SH-SY5Y (cell line): Measurements from ENCODE around the gene PEA15.

Experiments used
- GATA2 ChIP-seq: IDR thresholded peaks from 2 replicates; pipeline ENCODE4 v1.6.1; 2011; ENCODE audit warnings: mild to moderate bottlenecking, low read depth, low read length
- GATA3 ChIP-seq: IDR thresholded peaks from 2 replicates; pipeline ENCODE4 v1.6.1; 2011; ENCODE audit warnings: low read depth, mild to moderate bottlenecking, low read length, moderate library complexity

DNA sequence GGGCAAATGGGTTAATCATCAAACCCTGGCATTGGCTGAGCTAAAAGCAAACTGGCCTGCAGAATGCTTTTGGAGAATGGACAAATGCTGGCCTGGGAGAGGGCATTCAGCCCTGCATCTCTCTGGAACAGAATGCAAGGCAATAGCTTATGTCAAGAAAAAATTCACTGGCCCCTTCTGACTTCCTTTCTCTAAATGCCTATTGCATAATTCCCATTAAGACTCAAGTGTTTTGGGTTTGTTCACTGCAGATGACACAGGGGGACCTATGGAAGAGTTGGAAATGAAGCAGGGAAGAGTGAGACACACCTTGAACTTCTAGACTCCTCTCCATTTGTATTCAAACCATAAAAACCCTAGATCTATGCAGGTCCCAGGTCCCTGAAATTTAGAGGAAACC is 15.9 kb downstream of the PEA15 start:
- no peak for TF ChIP-seq GATA2
- TF ChIP-seq GATA3, result no peak
